ENCODE data around the gene DCLK2. TPM values are rescaled to one million over a fixed set of nuclear protein-coding genes. Genes with fewer than 3 reads are reported as not detected.

DCLK2 gene
- total RNA-seq, 1 donor from 2014 or later: 49.2 TPM

DNA sequence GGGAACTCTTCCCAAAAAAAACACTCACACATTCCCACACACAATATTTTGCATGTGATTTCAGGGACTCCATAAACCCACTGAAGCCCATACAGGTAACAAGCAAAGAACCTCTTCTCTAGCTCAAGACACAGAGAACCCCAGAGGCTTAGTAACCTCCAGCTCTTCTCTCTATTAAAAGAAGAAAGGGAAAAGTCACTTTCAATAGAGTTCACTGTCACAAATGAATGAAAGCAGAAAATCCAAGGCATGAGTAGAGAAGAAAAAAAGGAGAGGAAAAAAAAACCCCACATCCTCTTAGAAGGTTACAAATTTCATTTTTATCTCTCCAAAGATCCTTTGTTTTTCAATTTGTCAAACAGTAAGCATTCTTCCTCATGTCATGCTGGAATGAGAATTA lies 30.7 kb upstream of the DCLK2 start:
- Mint-ChIP-seq H3K27me3 (ENCODE audit: low read depth) (peaks cover 11% of the 10 kb centered on the region), H3K27ac (no peak overlapping the region), H3K36me3 (no peaks in the 10 kb centered on the region), H3K9me3 (no peaks in the 10 kb centered on the region), H3K4me1 (peaks cover 10% of the 10 kb centered on the region), H3K4me3 (no peak overlapping the region)
- no peak for DNase-seq (ENCODE audit: low spot score in 2 of 2, unreplicated experiment in 2 of 2)
- TF ChIP-seq, protein P1, sequence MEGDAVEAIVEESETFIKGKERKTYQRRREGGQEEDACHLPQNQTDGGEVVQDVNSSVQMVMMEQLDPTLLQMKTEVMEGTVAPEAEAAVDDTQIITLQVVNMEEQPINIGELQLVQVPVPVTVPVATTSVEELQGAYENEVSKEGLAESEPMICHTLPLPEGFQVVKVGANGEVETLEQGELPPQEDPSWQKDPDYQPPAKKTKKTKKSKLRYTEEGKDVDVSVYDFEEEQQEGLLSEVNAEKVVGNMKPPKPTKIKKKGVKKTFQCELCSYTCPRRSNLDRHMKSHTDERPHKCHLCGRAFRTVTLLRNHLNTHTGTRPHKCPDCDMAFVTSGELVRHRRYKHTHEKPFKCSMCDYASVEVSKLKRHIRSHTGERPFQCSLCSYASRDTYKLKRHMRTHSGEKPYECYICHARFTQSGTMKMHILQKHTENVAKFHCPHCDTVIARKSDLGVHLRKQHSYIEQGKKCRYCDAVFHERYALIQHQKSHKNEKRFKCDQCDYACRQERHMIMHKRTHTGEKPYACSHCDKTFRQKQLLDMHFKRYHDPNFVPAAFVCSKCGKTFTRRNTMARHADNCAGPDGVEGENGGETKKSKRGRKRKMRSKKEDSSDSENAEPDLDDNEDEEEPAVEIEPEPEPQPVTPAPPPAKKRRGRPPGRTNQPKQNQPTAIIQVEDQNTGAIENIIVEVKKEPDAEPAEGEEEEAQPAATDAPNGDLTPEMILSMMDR (IDR thresholded peaks at IDR 0.05; ENCODE audit: unreplicated experiment): no peak

DNA sequence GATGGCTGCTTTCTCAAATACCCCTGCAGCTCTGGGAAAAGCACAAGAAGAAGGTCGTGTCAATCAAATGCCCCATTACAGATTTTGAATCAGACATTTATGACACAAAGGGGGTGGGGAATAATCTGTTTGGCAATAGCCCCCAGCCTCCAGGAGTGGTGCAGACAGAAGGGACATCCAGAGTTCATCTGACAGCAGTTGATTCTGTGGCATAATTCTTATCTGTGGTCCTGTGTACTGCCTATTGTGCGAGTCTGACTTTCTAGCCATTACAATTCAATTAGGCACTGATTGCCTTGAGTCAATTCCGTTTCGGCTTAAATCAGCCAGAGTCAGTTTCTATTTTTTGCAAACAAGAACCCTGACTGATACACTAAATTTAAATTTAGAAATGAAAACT lies 28.6 kb upstream of the DCLK2 start:
- H3K9me3 Mint-ChIP-seq: peaks cover 6% of the 10 kb centered on the region
- no peak for DNase-seq (ENCODE audit: low spot score in 2 of 2, unreplicated experiment in 2 of 2)
- H3K4me3 Mint-ChIP-seq: no peak overlapping the region
- TF ChIP-seq, protein P1 (IDR thresholded peaks at IDR 0.05; ENCODE audit: unreplicated experiment): no peak
- no peak overlapping the region for H3K27ac Mint-ChIP-seq
- H3K27me3 Mint-ChIP-seq (ENCODE audit: low read depth): peaks cover 9% of the 10 kb centered on the region
- no peaks in the 10 kb centered on the region for H3K36me3 Mint-ChIP-seq
- H3K4me1 Mint-ChIP-seq: peaks cover 10% of the 10 kb centered on the region

DNA sequence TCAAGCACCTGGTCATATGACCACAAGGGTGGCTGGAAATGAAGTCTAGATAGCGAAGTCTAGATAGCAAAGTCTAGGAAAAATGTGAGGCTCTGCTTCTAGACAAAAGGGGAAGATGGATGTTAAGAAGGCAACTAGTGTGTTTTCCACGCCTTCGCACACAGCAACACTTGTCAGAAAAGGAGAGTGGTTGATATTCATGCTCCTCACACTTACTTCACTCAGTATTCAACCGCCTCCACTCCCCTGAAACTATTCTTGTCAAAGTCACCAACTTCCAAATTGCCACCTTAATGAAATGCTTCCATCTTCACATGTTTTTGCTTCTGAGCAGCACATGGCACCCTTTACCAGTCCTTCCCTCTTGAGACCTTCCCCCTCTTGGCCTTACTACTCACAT lies 27.7 kb upstream of the DCLK2 start:
- H3K27ac Mint-ChIP-seq: no peak overlapping the region
- peaks cover 9% of the 10 kb centered on the region for H3K27me3 Mint-ChIP-seq (ENCODE audit: low read depth)
- DNase-seq (ENCODE audit: low spot score in 2 of 2, unreplicated experiment in 2 of 2): no peak
- H3K4me1 Mint-ChIP-seq: peaks cover 10% of the 10 kb centered on the region
- H3K4me3 Mint-ChIP-seq: no peak overlapping the region
- peaks cover 6% of the 10 kb centered on the region for H3K9me3 Mint-ChIP-seq
- TF ChIP-seq, protein P1 (IDR thresholded peaks at IDR 0.05; ENCODE audit: unreplicated experiment): no peak
- H3K36me3 Mint-ChIP-seq: no peaks in the 10 kb centered on the region

DNA sequence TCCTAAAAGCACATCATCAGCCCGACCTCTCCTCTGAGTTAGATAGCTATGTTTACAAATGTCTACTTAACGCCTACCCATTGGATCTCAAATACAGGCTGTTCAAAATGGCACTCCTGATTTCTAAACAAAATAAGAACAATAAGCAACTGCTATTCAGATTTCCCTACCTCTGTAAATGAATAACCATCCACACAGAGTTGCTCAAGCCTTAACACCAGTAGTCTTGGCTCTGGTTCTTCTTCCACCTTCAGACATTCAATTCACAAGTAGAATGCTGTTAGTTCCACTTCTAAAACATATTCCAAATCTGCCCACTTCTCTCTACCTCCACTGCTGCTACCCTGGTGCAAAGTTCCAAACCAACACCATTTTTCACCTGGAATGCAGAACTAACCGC lies 27.1 kb upstream of the DCLK2 start:
- Mint-ChIP-seq H3K4me3 (no peak overlapping the region), H3K27me3 (ENCODE audit: low read depth) (peaks cover 6% of the 10 kb centered on the region), H3K4me1 (peaks cover 8% of the 10 kb centered on the region), H3K36me3 (peaks cover 4% of the 10 kb centered on the region), H3K27ac (no peak overlapping the region), H3K9me3 (peaks cover 10% of the 10 kb centered on the region)
- DNase-seq (ENCODE audit: low spot score in 2 of 2, unreplicated experiment in 2 of 2): no peak
- TF ChIP-seq, protein P1 (IDR thresholded peaks at IDR 0.05; ENCODE audit: unreplicated experiment): no peak

DNA sequence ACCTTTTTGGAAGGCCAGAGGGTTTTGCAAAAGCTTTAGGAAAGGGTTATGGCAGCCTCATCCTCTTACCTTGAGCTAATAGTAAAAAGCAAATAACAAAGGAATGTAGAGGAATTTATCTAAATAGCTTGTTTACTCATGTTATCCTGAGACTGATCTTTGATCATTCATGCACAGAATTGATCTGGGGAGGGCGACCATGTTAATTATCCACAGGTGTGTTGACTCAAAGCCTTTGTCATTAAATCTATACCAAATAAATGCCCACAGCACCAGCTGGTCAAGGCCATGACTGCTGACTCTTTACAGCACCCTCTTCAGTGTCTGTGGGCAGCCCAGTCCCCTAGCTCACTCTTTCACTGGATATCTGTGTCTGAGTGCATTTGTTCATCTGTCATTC lies 22.8 kb upstream of the DCLK2 start:
- DNase-seq (ENCODE audit: low spot score in 2 of 2, unreplicated experiment in 2 of 2): no peak
- H3K4me1 Mint-ChIP-seq: peaks cover 5% of the 10 kb centered on the region
- H3K9me3 Mint-ChIP-seq: peaks cover 20% of the 10 kb centered on the region
- H3K4me3 Mint-ChIP-seq: no peak overlapping the region
- H3K36me3 Mint-ChIP-seq: peaks cover 6% of the 10 kb centered on the region
- TF ChIP-seq, protein P1 (IDR thresholded peaks at IDR 0.05; ENCODE audit: unreplicated experiment): no peak
- H3K27me3 Mint-ChIP-seq (ENCODE audit: low read depth): no peaks in the 10 kb centered on the region
- H3K27ac Mint-ChIP-seq: no peak overlapping the region

DNA sequence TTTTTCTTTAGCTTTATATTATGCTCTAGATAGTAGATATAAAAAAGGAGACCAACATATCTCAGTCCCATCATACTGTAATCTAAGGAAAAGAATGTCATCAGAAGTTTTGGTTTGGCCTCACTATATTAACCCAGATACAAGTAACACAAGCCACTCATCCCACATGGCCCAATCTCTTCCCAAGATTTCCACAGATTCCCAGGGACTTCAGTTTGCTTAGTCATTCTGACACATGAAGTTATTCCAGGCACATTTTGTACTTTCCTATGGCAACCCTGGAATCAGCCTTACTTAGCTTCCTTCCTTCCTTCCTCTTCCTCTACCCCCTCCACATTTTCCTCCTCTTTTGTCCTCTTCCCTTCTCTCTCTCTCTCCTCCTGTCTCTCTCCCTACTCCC lies 21.7 kb upstream of the DCLK2 start:
- TF ChIP-seq, protein P1 (IDR thresholded peaks at IDR 0.05; ENCODE audit: unreplicated experiment): no peak
- Mint-ChIP-seq H3K36me3 (peaks cover 6% of the 10 kb centered on the region), H3K27ac (no peak overlapping the region), H3K9me3 (peaks cover 26% of the 10 kb centered on the region), H3K4me1 (peaks cover 5% of the 10 kb centered on the region), H3K4me3 (no peak overlapping the region), H3K27me3 (ENCODE audit: low read depth) (no peaks in the 10 kb centered on the region)
- no peak for DNase-seq (ENCODE audit: low spot score in 2 of 2, unreplicated experiment in 2 of 2)
